Colonic mucosa (tissue), 4 donors: ENCODE measurements around the gene SKIDA1. TPM values are rescaled to one million over a fixed set of nuclear protein-coding genes. Genes with fewer than 3 reads are reported as not detected.

Source experiments
- DNase-seq: peaks from one replicate; pipeline ENCODE4 v3.0.0-alpha.2; 2020
- H3K27ac ChIP-seq: fragments of 200-600 bp; one replicate; pipeline ENCODE4 v1.8.0; 2021
- H3K27me3 ChIP-seq: fragments of 200-600 bp; one replicate; pipeline ENCODE4 v1.8.0; 2021
- H3K36me3 ChIP-seq: fragments of 200-600 bp; one replicate; pipeline ENCODE4 v1.8.0; 2021
- H3K4me1 ChIP-seq: fragments of 200-600 bp; one replicate; pipeline ENCODE4 v1.8.0; 2021; ENCODE audit warnings: mild to moderate bottlenecking
- H3K4me3 ChIP-seq: fragments of 200-600 bp; one replicate; pipeline ENCODE4 v1.8.0; 2021
- H3K9ac ChIP-seq, 2 donors: one replicate each; pipeline ENCODE4 v1.7.0; 2013; ENCODE audit warnings: control low read depth in 2 of 2, low read depth in 2 of 2, low read length in 2 of 2
- H3K9me3 ChIP-seq: fragments of 200-600 bp; one replicate; pipeline ENCODE4 v1.8.0; 2021
- CTCF ChIP-seq: fragments of 200-600 bp; IDR thresholded peaks from one replicate; pipeline ENCODE4 v1.8.0; 2022; ENCODE audit warnings: antibody characterized with exemption, mild to moderate bottlenecking
- intact Hi-C: fragments of 100-400 bp; cut with DNase I; formaldehyde crosslinking; loops from one replicate; pipeline ENCODE4 v1.14.1; 2022
- total RNA-seq, 2 donors: library from RNA; stranded (reverse); fragmentation: NEBNext Ultra II Directional in 1 of 2; extraction: Animal tissue kit (Norgen Biotek cat#: 25700) in 1 of 2; gene quantifications; one replicate each; pipeline ENCODE4 v1.2.1, GENCODE V29; 2021
- donor health status: healthy.
- donor health status: DM: no; HTN: no; CAD: no.
- donor health status: DM: no; HTN: no; CAD: no.

The SKIDA1 gene
- total RNA-seq, 2 donors from 2014 or later, result 0.10 to 0.45 TPM

- intact Hi-C loops, result no loop called here
- Histone ChIP-seq H3K9ac (no peak overlapping the region), H3K4me3 (peak overlapping the region; percentile 24), H3K4me1 (no peaks in the 10 kb centered on the region), H3K27me3 (peaks cover 22% of the 10 kb centered on the region), H3K27ac (no peak overlapping the region), H3K9me3 (no peaks in the 10 kb centered on the region), H3K36me3 (no peaks in the 10 kb centered on the region)
- no peak for TF ChIP-seq CTCF
- DNase-seq, result no peak
Measured at GRCh38 chr10:21509341-21510240, 15.9 kb downstream of the SKIDA1 start.

GRCh38 chr10:21508706-21509331, 16.7 kb downstream of the SKIDA1 start:
- TF ChIP-seq CTCF, result no peak
- Histone ChIP-seq H3K4me1 (no peaks in the 10 kb centered on the region), H3K9ac (no peak overlapping the region), H3K36me3 (no peaks in the 10 kb centered on the region), H3K9me3 (no peaks in the 10 kb centered on the region), H3K27ac (no peak overlapping the region), H3K4me3 (no peak overlapping the region), H3K27me3 (peaks cover 14% of the 10 kb centered on the region)
- DNase-seq, result no peak
- intact Hi-C loops, result no loop called here

- DNase-seq, result no peak
- H3K9me3 ChIP-seq, result no peaks in the 10 kb centered on the region
- H3K9ac ChIP-seq, result no peak overlapping the region
- TF ChIP-seq CTCF, result no peak
- no peak overlapping the region for H3K27ac ChIP-seq
- intact Hi-C loops, result no loop called here
- no peaks in the 10 kb centered on the region for H3K4me1 ChIP-seq
- H3K27me3 ChIP-seq, result peaks cover 7% of the 10 kb centered on the region
- H3K36me3 ChIP-seq, result no peaks in the 10 kb centered on the region
- no peak overlapping the region for H3K4me3 ChIP-seq
Measured at GRCh38 chr10:21507150-21507549, 18.3 kb downstream of the SKIDA1 start.

- Histone ChIP-seq H3K27ac (no peak overlapping the region), H3K9ac (no peak overlapping the region), H3K9me3 (no peaks in the 10 kb centered on the region), H3K4me3 (no peak overlapping the region), H3K36me3 (no peaks in the 10 kb centered on the region), H3K4me1 (no peaks in the 10 kb centered on the region), H3K27me3 (no peaks in the 10 kb centered on the region)
- intact Hi-C loops, result no loop called here
- no peak for DNase-seq
- no peak for TF ChIP-seq CTCF
Measured at GRCh38 chr10:21506351-21506750, 19.1 kb downstream of the SKIDA1 start.

GRCh38 chr10:21505711-21506278, 19.7 kb downstream of the SKIDA1 start:
- Histone ChIP-seq H3K4me3 (no peak overlapping the region), H3K9me3 (no peaks in the 10 kb centered on the region), H3K4me1 (no peaks in the 10 kb centered on the region), H3K36me3 (no peaks in the 10 kb centered on the region), H3K27me3 (peaks cover 4% of the 10 kb centered on the region), H3K9ac (no peak overlapping the region), H3K27ac (no peak overlapping the region)
- DNase-seq, result no peak
- intact Hi-C loops, result no loop called here
- TF ChIP-seq CTCF, result no peak
